DOHH2 (cell line): ENCODE results near the gene IL10.

Source experiments
- EZH2phosphoT487 ChIP-seq: fragments of 200-600 bp; sonication (generic); IDR thresholded peaks from 2 replicates; pipeline ENCODE4 v1.6.1; 2017; ENCODE audit warnings: borderline replicate concordance, mild to moderate bottlenecking, antibody characterized with exemption, low read length, moderate library complexity, mixed read lengths
- TF ChIP-seq, protein P1 (sequence below): fragments of 200-600 bp; sonication (generic); IDR thresholded peaks from one replicate; pipeline ENCODE4 v1.5.1; 2014; ENCODE audit warnings: antibody characterized with exemption, mild to moderate bottlenecking, low read depth, low read length; ENCODE audit not compliant: poor library complexity, severe bottlenecking

DNA sequence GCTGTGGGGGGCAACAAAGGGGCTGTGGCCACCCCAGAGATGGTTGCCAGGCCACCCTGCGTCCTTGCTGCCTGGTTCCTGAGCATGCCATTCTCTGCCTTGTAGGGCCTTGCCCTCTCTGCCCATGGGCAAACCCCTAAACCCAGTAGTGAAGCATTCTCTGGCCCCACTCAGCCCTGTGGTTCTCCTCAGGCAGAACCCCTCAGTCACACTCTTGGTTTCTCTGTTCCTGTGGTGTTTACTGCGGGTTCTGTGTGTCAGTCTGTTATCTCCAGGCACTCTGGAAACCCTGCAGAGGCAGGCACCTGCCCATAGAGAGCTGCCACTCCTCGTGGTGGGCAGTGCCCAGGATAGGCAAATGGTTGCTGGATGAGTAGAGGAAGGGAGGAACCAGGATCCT lies 42.8 kb downstream of the IL10 start:
- TF ChIP-seq, protein P1, sequence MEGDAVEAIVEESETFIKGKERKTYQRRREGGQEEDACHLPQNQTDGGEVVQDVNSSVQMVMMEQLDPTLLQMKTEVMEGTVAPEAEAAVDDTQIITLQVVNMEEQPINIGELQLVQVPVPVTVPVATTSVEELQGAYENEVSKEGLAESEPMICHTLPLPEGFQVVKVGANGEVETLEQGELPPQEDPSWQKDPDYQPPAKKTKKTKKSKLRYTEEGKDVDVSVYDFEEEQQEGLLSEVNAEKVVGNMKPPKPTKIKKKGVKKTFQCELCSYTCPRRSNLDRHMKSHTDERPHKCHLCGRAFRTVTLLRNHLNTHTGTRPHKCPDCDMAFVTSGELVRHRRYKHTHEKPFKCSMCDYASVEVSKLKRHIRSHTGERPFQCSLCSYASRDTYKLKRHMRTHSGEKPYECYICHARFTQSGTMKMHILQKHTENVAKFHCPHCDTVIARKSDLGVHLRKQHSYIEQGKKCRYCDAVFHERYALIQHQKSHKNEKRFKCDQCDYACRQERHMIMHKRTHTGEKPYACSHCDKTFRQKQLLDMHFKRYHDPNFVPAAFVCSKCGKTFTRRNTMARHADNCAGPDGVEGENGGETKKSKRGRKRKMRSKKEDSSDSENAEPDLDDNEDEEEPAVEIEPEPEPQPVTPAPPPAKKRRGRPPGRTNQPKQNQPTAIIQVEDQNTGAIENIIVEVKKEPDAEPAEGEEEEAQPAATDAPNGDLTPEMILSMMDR = no peak
- no peak for TF ChIP-seq EZH2phosphoT487
